Measurements from ENCODE around the gene TRRAP. TPM values are rescaled to one million over a fixed set of nuclear protein-coding genes. Genes with fewer than 3 reads are reported as not detected.

TRRAP gene
- total RNA-seq, 4 donors from 2014 or later = 15.2 to 18.8 (median 17.0) TPM

GRCh38 chr7:98834949-98835348, 43.4 kb upstream of the TRRAP start:
- in situ Hi-C loops (cut with MboI; ENCODE audit: low sequenced_read_pairs in 4 of 4) (no loop called here), intact Hi-C loops (cut with DNase I; ENCODE audit: low total_unique reads) (no loop called here)
- no peaks in the 10 kb centered on the region for H3K9me3 ChIP-seq

GRCh38 chr7:98836811-98837629, 41.3 kb upstream of the TRRAP start:
- no peaks in the 10 kb centered on the region for H3K36me3 ChIP-seq
- peaks cover 0 to 3% (median 0%) of the 10 kb centered on the region in 3 donors for H3K27me3 ChIP-seq
- in situ Hi-C loops (cut with MboI; ENCODE audit: low sequenced_read_pairs in 4 of 4) = no loop called here
- ATAC-seq (no peak), DNase-seq (no peak)
- H3K27ac ChIP-seq = no peak overlapping the region
- H3K9me3 ChIP-seq = no peaks in the 10 kb centered on the region
- H3K4me1 ChIP-seq = no peaks in the 10 kb centered on the region
- TF ChIP-seq CTCF (IDR thresholded peaks at IDR 0.05 in 4 of 5, conservative IDR thresholded peaks at IDR 0.05 in 1 of 5) (peak in 2 of 5 experiments; percentile 14 to 35), POLR2A (IDR thresholded peaks at IDR 0.05) (no peak)
- H3K4me3 ChIP-seq = no peak overlapping the region
- intact Hi-C loops (cut with DNase I; ENCODE audit: low total_unique reads) = no loop called here

More at GRCh38 chr7:98834949-98835348, 43.4 kb upstream of the TRRAP start:
- Histone ChIP-seq H3K27me3 (peaks cover 0 to 3% (median 0%) of the 10 kb centered on the region in 3 donors), H3K27ac (no peak overlapping the region), H3K4me1 (no peaks in the 10 kb centered on the region), H3K36me3 (no peaks in the 10 kb centered on the region), H3K4me3 (no peak overlapping the region)
- no peak for DNase-seq
- no peak for TF ChIP-seq CTCF (IDR thresholded peaks at IDR 0.05 in 4 of 5, conservative IDR thresholded peaks at IDR 0.05 in 1 of 5)
- no peak for TF ChIP-seq POLR2A (IDR thresholded peaks at IDR 0.05)
- ATAC-seq = no peak

DNA sequence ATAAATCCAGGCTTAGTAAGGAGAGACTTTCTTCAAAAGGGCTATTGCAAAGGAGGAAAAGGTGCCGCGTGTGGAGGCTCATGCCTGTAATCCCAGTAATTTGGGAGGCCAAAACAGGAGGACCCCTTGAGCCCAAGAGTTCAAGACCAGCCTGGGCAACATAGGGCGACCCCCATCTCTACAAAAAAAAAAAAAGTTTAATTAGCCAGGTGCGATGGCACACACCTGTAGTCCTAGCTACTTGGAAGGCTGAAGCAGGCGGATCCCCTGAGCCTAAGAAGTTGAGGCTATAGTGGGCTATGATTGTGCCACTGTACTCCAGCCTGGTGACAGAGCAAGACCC, 40.7 kb upstream of the TRRAP start:
- H3K9me3 ChIP-seq = no peaks in the 10 kb centered on the region
- in situ Hi-C loops (cut with MboI; ENCODE audit: low sequenced_read_pairs in 4 of 4) = no loop called here

GRCh38 chr7:98840096-98840495, 38.2 kb upstream of the TRRAP start:
- H3K4me1 ChIP-seq = no peaks in the 10 kb centered on the region
- in situ Hi-C loops (cut with MboI; ENCODE audit: low sequenced_read_pairs in 4 of 4) (loop anchor here (5.0 kb wide), 1 partner anchor 408 kb away; no protein-coding TSS in a partner anchor), intact Hi-C loops (cut with DNase I; ENCODE audit: low total_unique reads) (loop anchor here (10.0 kb wide), 1 partner anchor 85 kb away; no protein-coding TSS in a partner anchor)
- ATAC-seq = no peak
- TF ChIP-seq POLR2A (IDR thresholded peaks at IDR 0.05) (no peak), CTCF (IDR thresholded peaks at IDR 0.05 in 4 of 5, conservative IDR thresholded peaks at IDR 0.05 in 1 of 5) (no peak)
- H3K4me3 ChIP-seq = no peak overlapping the region
- no peaks in the 10 kb centered on the region for H3K36me3 ChIP-seq
- no peak overlapping the region for H3K27ac ChIP-seq
- peaks cover 0 to 3% (median 0%) of the 10 kb centered on the region in 3 donors for H3K27me3 ChIP-seq
- no peaks in the 10 kb centered on the region for H3K9me3 ChIP-seq
- no peak for DNase-seq

More for the DNA sequence above, 40.7 kb upstream of the TRRAP start:
- peaks cover 0 to 3% (median 0%) of the 10 kb centered on the region in 3 donors for H3K27me3 ChIP-seq
- H3K4me3 ChIP-seq = no peak overlapping the region
- intact Hi-C loops (cut with DNase I; ENCODE audit: low total_unique reads) = no loop called here
- ATAC-seq (no peak), DNase-seq (no peak)
- H3K4me1 ChIP-seq = no peaks in the 10 kb centered on the region
- H3K36me3 ChIP-seq = no peaks in the 10 kb centered on the region
- TF ChIP-seq POLR2A (IDR thresholded peaks at IDR 0.05) (no peak), CTCF (IDR thresholded peaks at IDR 0.05 in 4 of 5, conservative IDR thresholded peaks at IDR 0.05 in 1 of 5) (no peak)
- no peak overlapping the region for H3K27ac ChIP-seq
